Vagina (tissue), 2 donors: ENCODE measurements around the gene TMEM179.
"Not testable (repeated sequence)": the region's sequence is repeated elsewhere in the genome, so short reads cannot be mapped to it uniquely, and the experiment has no call there.

Source experiments
- POLR2A ChIP-seq, 2 donors: fragments of 450-650 bp; IDR thresholded peaks; one replicate each; pipeline ENCODE4 v1.6.1; 2017; ENCODE audit warnings: antibody characterized with exemption in 2 of 2, mild to moderate bottlenecking in 2 of 2, moderate library complexity in 2 of 2
- POLR2AphosphoS5 ChIP-seq, 2 donors: sonication (generic); formaldehyde crosslinking; IDR thresholded peaks; one replicate each; pipeline ENCODE4 v1.9.0; 2017; ENCODE audit warnings: antibody characterized with exemption in 2 of 2, mild to moderate bottlenecking in 2 of 2, low read depth in 1 of 2; ENCODE audit not compliant: insufficient read depth in 1 of 2
- TF ChIP-seq, protein P1 (sequence below), 3 experiments: fragments of 450-650 bp in 2 of 3; fragments of 200-600 bp in 1 of 3; sonication (generic) in 1 of 3; IDR thresholded peaks; one replicate each; pipeline ENCODE4 v1.5.1; 2017 to 2019; ENCODE audit warnings: antibody characterized with exemption in 3 of 3, mild to moderate bottlenecking in 2 of 3, moderate library complexity in 2 of 3

DNA sequence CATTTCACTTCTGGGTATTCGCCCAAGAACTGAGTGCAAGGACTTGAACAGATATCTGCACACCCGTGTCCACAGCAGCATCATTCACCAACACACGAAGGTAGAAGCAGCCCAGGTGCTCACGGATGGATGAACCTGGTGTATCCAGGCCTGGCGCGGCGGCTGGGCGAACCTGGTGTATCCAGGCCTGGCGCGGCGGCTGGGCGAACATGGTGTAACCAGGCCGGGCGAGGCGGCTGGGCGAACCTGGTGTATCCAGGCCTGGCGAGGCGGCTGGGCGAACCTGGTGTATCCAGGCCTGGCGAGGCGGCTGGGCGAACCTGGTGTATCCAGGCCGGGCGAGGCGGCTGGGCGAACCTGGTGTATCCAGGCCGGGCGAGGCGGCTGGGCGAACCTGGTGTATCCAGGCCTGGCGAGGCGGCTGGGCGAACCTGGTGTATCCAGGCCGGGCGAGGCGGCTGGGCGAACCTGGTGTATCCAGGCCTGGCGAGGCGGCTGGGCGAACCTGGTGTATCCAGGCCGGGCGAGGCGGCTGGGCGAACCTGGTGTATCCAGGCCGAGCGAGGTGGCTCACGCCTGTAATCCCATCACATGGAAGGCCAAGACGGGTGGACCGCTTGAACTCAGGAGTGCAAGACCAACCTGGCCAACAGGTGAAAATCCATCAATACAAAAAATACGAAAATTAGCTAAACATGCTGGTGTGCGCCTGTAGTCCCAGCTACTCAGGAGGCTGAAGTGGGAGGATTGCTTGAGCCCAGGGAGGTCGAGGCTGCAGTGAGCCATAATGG lies 48.8 kb upstream of the TMEM179 start:
- TF ChIP-seq, protein P1, sequence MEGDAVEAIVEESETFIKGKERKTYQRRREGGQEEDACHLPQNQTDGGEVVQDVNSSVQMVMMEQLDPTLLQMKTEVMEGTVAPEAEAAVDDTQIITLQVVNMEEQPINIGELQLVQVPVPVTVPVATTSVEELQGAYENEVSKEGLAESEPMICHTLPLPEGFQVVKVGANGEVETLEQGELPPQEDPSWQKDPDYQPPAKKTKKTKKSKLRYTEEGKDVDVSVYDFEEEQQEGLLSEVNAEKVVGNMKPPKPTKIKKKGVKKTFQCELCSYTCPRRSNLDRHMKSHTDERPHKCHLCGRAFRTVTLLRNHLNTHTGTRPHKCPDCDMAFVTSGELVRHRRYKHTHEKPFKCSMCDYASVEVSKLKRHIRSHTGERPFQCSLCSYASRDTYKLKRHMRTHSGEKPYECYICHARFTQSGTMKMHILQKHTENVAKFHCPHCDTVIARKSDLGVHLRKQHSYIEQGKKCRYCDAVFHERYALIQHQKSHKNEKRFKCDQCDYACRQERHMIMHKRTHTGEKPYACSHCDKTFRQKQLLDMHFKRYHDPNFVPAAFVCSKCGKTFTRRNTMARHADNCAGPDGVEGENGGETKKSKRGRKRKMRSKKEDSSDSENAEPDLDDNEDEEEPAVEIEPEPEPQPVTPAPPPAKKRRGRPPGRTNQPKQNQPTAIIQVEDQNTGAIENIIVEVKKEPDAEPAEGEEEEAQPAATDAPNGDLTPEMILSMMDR (IDR thresholded peaks at IDR 0.05): not testable (repeated sequence)
- not testable (repeated sequence) for TF ChIP-seq POLR2A (IDR thresholded peaks at IDR 0.05); POLR2AphosphoS5 (IDR thresholded peaks at IDR 0.05; ENCODE audit: insufficient read depth in 1 of 2, low read depth in 1 of 2)
